ENCODE measurements around the gene OPTC.

DNA sequence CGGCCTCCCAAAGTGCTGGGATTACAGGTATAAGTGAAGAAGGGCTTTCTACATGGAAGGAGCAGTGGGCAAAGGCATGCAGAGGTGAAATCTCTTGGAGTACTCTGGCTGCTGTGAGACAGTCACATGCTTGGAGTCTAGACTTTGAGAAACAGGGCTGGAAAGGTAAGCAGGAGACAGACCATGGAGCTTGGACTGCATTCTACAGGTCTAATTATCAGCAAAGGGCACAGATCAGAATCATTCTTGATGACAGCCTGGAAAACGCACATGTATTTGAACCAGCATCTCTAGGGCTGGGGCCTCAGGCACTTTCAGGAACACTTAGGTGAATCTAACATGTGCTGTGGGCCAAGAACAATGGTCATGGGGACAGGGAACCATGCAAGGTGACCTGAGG is 25.6 kb upstream of the OPTC start:
- TF ChIP-seq, protein P1, sequence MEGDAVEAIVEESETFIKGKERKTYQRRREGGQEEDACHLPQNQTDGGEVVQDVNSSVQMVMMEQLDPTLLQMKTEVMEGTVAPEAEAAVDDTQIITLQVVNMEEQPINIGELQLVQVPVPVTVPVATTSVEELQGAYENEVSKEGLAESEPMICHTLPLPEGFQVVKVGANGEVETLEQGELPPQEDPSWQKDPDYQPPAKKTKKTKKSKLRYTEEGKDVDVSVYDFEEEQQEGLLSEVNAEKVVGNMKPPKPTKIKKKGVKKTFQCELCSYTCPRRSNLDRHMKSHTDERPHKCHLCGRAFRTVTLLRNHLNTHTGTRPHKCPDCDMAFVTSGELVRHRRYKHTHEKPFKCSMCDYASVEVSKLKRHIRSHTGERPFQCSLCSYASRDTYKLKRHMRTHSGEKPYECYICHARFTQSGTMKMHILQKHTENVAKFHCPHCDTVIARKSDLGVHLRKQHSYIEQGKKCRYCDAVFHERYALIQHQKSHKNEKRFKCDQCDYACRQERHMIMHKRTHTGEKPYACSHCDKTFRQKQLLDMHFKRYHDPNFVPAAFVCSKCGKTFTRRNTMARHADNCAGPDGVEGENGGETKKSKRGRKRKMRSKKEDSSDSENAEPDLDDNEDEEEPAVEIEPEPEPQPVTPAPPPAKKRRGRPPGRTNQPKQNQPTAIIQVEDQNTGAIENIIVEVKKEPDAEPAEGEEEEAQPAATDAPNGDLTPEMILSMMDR (IDR thresholded peaks at IDR 0.05) = no peak
- no peak for TF ChIP-seq EZH2 (IDR thresholded peaks at IDR 0.05; ENCODE audit: borderline replicate concordance, insufficient read depth, low read depth, low read length, poor library complexity, severe bottlenecking)

All from B cell (primary cell).